ENCODE results near the gene STMN3. TPM values are rescaled to one million over a fixed set of nuclear protein-coding genes. Genes with fewer than 3 reads are reported as not detected.
"Not testable (repeated sequence)": the region's sequence is repeated elsewhere in the genome, so short reads cannot be mapped to it uniquely, and the experiment has no call there.

Gene STMN3
- total RNA-seq, 3 donors from 2014 or later: 11.8 to 19.6 (median 17.7) TPM

DNA sequence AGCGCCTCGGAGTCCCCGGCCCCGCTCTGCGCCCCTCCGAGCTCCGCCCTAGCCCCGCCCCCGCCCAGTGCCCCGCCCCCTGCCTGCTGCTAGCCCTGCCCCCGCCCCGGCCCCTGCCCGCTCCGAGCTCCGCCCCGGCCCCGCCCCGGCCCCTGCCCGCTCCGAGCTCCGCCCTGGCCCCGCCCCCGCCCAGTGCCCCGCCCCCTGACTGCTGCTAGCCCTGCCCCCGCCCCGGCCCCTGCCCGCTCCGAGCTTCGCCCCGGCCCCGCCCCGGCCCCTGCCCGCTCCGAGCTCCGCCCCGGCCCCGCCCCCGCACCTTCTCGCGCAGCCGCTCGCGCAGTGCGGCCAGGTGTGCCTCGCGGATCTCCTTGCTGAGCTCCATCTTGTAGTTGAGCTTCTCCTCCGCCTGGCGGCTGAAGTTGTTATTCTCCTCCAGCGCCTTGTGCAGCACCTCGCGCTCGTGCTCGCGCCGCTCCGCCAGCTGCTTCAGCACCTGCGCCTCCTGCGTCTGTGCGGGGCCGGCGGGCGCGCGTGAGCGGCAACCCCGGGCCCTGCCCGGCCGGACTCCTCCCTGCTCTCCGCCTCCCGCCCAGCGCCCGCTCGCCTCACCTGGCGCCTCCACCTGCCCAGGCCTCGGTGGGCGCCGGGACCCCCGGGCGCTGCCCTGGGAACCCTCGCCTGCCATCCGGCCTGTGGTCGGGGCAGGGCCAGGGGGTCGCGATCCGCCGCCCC lies 11.3 kb downstream of the STMN3 start:
- TF ChIP-seq POLR2AphosphoS5 (IDR thresholded peaks at IDR 0.05): peak; percentile 22 to 59 (median 25)
- TF ChIP-seq, protein P1, sequence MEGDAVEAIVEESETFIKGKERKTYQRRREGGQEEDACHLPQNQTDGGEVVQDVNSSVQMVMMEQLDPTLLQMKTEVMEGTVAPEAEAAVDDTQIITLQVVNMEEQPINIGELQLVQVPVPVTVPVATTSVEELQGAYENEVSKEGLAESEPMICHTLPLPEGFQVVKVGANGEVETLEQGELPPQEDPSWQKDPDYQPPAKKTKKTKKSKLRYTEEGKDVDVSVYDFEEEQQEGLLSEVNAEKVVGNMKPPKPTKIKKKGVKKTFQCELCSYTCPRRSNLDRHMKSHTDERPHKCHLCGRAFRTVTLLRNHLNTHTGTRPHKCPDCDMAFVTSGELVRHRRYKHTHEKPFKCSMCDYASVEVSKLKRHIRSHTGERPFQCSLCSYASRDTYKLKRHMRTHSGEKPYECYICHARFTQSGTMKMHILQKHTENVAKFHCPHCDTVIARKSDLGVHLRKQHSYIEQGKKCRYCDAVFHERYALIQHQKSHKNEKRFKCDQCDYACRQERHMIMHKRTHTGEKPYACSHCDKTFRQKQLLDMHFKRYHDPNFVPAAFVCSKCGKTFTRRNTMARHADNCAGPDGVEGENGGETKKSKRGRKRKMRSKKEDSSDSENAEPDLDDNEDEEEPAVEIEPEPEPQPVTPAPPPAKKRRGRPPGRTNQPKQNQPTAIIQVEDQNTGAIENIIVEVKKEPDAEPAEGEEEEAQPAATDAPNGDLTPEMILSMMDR (IDR thresholded peaks at IDR 0.05): peak in 2 of 3 donors; percentile 61 to 72
- no peak for TF ChIP-seq POLR2A (IDR thresholded peaks at IDR 0.05)
- Histone ChIP-seq H3K27ac (peak overlapping the region; percentile 77 to 86), H3K4me1 (peaks cover 0 to 3% of the 10 kb centered on the region in 2 donors), H3K27me3 (no peaks in the 10 kb centered on the region), H3K4me3 (peak overlapping the region; percentile 56 to 66 (median 63)), H3K36me3 (no peaks in the 10 kb centered on the region), H3K9me3 (no peaks in the 10 kb centered on the region)
- intact Hi-C loops (cut with DNase I; ENCODE audit: low total_unique reads): no loop called here
- DNase-seq (ENCODE audit: low spot score in 2 of 2): peak; percentile 94 to 95

DNA sequence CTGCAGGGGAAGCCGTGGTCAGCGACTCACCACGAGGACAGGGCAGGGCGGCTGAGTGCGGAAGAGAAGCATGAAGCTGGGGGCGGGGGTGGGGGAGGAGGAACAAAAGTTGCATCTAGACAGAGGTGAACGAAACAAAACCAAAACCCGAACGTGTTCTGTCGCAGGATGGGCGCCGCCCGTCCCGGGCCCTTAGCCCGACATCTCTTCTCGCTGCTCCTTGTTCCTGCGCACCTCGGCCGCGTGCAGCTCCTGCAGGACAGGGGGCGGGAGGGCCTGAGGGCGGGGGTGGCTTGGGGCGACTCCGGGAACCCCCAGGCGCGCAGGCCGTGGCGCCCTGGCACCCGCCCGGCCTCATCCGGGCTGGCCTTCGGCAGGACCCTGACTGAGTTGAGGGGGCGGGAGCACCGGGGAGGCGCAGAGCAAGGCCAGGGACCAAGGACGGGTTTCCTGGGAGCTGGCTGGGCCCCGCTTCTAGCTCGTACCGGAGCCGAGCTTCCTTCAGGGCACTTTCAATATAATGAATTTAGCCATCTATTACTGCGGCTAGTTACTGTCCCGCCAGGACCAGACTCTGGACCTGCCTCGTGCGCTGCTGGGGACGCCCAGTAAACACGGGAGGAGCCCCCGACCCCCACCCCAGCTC lies 12.0 kb downstream of the STMN3 start:
- H3K27ac ChIP-seq: peak overlapping the region; percentile 50 to 86
- H3K4me3 ChIP-seq: peak overlapping the region; percentile 51 to 66 (median 56)
- no peaks in the 10 kb centered on the region for H3K9me3 ChIP-seq
- TF ChIP-seq POLR2AphosphoS5 (IDR thresholded peaks at IDR 0.05) (peak in 1 of 3 donors; percentile 9), POLR2A (IDR thresholded peaks at IDR 0.05) (no peak)
- TF ChIP-seq, protein P1 (IDR thresholded peaks at IDR 0.05): no peak
- intact Hi-C loops (cut with DNase I; ENCODE audit: low total_unique reads): no loop called here
- peak in 1 of 2 donors; percentile 40 for DNase-seq (ENCODE audit: low spot score in 2 of 2)
- no peaks in the 10 kb centered on the region for H3K27me3 ChIP-seq
- no peaks in the 10 kb centered on the region for H3K36me3 ChIP-seq
- peaks cover 0 to 3% of the 10 kb centered on the region in 2 donors for H3K4me1 ChIP-seq

DNA sequence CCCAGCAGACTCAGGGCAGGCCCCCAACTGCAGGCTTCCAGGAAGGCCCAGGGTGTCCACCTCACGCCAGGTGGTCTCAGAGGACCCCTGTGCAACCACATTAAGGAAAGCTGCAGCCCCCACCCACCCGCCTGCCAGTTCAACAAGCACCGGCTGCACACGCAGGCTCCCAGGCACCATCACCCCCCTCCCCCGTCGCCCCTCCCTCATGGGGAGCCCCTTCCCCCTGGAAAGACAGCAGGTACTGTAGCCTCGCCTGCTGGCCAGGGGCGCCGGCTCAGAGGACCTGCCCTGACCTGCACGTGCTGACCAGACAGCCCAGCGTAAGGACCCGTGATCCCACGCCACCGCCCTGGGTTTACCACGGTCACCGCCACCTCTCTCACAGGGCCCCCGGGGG lies 12.5 kb downstream of the STMN3 start:
- H3K27me3 ChIP-seq; H3K4me1 ChIP-seq; intact Hi-C loops (cut with DNase I; ENCODE audit: low total_unique reads); H3K9me3 ChIP-seq; H3K36me3 ChIP-seq; DNase-seq (ENCODE audit: low spot score in 2 of 2): not testable (repeated sequence)
- peak overlapping the region; percentile 23 to 51 (median 48) for H3K4me3 ChIP-seq
- H3K27ac ChIP-seq: peak overlapping the region in 1 of 2 donors; percentile 7

DNA sequence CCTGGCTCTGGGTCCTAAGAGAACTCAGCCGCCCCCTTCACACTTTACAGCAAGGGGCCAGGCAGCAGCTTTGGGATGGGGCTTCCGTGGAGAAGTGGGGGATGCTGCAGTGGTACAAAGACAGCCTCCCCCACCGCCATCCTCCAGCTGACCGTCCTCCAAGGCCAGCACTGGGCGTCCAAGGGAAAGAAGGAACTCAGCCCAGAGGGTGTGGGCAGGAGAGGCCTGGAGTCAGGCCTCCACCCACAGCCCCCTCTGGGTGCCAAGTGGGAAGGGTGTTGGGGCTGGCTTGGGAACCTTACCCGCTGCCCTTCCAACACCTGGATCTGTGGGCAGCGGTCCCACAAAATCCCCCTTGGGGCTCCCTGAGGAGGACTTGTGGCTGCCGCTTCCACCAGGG lies 13.1 kb downstream of the STMN3 start:
- no peak for DNase-seq (ENCODE audit: low spot score in 2 of 2)
- H3K4me3 ChIP-seq: peak overlapping the region; percentile 8 to 51 (median 23)
- TF ChIP-seq, protein P1 (IDR thresholded peaks at IDR 0.05): no peak
- no peak for TF ChIP-seq POLR2A (IDR thresholded peaks at IDR 0.05)
- H3K36me3 ChIP-seq: no peaks in the 10 kb centered on the region
- peak overlapping the region in 1 of 2 donors; percentile 71 for H3K27ac ChIP-seq
- H3K9me3 ChIP-seq: no peaks in the 10 kb centered on the region
- H3K4me1 ChIP-seq: peaks cover 0 to 3% of the 10 kb centered on the region in 2 donors
- intact Hi-C loops (cut with DNase I; ENCODE audit: low total_unique reads): no loop called here
- no peaks in the 10 kb centered on the region for H3K27me3 ChIP-seq

DNA sequence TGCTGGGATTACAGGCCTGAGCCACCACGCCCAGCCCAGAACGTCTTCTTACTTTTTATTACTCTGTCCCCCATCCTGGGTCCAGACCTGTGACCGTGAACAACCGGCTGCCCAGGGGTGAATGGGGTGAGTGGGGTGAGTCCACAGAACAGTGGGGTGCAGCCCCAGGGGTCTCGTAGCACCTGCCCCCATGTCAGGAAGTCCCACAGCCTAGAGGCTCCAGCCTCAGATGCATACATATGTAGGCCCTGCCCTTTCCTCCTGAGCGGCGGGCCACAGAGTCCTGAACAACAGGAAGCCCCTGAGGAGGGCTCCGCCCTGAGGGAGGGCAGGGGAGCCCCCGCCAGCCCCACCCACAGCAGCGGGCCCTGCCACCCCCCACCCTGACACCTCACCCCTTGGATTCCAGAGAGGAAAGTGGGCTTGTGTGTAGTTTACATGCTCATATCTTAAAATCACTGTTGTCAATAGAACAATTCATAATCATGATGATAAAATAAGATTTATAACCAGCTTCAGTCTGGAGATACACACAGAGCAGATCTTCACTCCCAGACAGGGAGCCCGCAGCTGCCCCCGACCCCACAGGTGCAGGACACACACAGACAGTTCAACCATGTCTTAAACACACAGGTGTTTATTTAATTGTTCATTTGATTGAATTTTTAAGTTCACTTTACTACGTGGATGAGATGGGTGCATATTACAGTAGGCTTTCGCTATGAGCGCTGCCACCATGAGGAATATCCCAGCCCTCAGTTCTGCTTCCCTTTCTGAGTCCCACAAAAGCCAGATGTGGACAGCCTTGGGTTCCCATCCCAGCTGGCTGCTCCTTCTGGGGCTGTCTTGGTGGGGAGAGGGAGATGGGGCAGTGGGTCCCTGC lies 13.9 kb downstream of the STMN3 start:
- peak overlapping the region; percentile 17 to 71 for H3K27ac ChIP-seq
- TF ChIP-seq POLR2A (IDR thresholded peaks at IDR 0.05) (no peak), POLR2AphosphoS5 (IDR thresholded peaks at IDR 0.05) (no peak)
- TF ChIP-seq, protein P1 (IDR thresholded peaks at IDR 0.05): no peak
- no peak overlapping the region for H3K4me3 ChIP-seq
- H3K9me3 ChIP-seq: no peaks in the 10 kb centered on the region
- no peak for DNase-seq (ENCODE audit: low spot score in 2 of 2)
- no peaks in the 10 kb centered on the region for H3K36me3 ChIP-seq
- no peaks in the 10 kb centered on the region for H3K27me3 ChIP-seq
- peaks cover 0 to 3% of the 10 kb centered on the region in 2 donors for H3K4me1 ChIP-seq
- intact Hi-C loops (cut with DNase I; ENCODE audit: low total_unique reads): loop anchor here (10.0 kb wide), 1 partner anchor 105 kb away; the partner anchor contains the start of gene PTK6

Measured in breast epithelium (tissue), 4 donors.